ENCODE data around the gene MYO1D.
"Not testable (repeated sequence)": the region's sequence is repeated elsewhere in the genome, so short reads cannot be mapped to it uniquely, and the experiment has no call there.

The MYO1D gene

DNA sequence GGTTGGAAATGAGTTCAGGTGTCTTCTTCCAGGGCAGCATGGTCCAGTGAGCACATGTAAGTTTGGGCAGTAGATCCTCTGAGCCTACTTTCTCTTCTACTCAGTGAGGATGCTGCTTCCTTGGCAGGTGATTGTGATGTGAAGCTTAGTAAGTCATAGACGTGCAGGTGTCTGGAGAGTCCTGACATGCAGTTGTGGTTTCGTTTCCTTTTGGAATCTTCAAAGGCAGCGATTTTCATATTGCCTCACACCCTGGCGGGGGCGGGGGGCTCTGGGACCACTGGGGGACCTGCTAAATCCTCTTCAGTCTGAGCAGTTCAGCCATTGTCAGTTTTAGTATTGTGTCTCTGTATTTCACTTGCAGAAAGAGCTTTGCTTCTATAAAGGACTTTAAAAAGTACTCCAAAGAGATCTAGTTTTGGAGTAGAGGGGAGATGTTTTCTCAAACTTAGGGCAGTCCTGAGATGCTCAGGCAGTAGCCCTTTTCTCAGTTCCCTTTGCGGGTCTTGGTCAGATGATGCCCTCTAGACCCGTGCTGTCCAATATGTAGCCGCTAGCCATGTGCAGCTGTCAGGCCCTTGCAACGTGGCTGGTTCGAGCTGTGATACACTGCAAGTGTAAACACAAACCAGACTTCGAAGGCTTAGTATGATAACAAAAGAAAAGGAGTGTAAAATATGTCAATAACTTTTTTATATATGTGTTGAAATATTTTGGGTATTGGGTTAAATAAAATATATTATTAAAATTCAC is 394.2 kb downstream of the MYO1D start:
- no peak for DNase-seq

GRCh38 chr17:32481193-32481592 is 395.7 kb downstream of the MYO1D start:
- DNase-seq, result no peak

- DNase-seq, result no peak
Measured at GRCh38 chr17:32479074-32479617, 397.8 kb downstream of the MYO1D start.

GRCh38 chr17:32477220-32477619 is 399.7 kb downstream of the MYO1D start:
- no peak for DNase-seq

GRCh38 chr17:32475258-32475657 is 401.7 kb downstream of the MYO1D start:
- DNase-seq, result no peak

GRCh38 chr17:32471652-32472051 is 405.3 kb downstream of the MYO1D start:
- no peak for DNase-seq

DNA sequence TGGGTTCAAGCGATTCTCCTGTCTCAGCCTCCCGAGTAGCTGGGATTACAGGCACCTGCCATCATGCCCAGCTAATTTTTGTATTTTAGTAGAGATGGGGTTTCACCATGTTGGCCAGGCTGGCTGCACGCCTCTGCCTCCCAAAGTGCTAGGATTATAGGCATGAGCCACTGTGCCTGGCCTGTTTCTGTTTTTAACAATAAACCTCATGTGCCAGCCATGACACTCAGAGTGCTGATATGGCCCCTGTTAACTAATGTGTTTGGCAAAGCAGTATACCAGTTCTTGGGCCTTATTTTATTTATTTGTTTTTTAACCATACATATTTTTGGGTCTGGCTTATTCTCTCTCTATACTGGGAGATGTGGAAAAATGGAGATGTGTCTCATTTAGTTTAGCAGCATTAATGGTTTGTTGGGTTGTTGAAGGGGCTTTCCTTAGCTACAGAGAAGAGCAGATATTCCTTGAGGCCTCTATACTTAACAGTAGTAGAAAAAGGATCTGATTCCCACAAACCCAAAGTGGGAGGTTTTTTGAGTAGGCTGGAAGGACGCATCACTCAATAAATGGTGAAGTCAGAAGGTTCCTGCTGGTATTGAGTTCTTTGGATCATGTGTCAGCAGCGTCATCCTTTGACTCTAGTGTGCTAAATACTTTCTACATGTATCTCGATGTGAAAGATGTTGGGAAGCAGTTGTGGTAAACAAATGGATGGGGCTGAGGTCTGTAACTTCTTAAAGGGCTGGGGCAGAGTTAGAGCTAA is 406.3 kb downstream of the MYO1D start:
- DNase-seq, result no peak

- DNase-seq, result no peak
Measured at GRCh38 chr17:32467949-32468348, 409.0 kb downstream of the MYO1D start.

- DNase-seq, result no peak
Measured at GRCh38 chr17:32464374-32464773, 412.6 kb downstream of the MYO1D start.

DNA sequence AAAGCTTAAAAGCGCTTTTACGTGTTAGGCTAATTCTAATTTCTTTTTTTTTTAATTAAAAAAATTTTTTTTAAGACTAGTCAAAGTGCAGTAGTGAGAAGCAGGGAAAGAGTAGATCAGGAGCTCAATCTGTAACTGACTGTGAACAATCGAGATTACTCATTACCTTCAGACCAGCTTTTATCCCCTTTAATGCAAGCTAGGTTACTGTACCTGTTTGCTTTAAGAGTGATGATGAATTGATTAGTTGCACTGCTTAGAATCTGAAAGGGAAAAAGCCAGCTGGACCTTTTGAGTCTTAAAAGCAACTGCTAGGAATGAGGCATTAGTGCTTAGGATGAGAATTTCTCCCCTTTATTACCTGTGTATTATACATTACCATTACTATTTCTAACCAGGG is 413.6 kb downstream of the MYO1D start:
- DNase-seq, result no peak

DNA sequence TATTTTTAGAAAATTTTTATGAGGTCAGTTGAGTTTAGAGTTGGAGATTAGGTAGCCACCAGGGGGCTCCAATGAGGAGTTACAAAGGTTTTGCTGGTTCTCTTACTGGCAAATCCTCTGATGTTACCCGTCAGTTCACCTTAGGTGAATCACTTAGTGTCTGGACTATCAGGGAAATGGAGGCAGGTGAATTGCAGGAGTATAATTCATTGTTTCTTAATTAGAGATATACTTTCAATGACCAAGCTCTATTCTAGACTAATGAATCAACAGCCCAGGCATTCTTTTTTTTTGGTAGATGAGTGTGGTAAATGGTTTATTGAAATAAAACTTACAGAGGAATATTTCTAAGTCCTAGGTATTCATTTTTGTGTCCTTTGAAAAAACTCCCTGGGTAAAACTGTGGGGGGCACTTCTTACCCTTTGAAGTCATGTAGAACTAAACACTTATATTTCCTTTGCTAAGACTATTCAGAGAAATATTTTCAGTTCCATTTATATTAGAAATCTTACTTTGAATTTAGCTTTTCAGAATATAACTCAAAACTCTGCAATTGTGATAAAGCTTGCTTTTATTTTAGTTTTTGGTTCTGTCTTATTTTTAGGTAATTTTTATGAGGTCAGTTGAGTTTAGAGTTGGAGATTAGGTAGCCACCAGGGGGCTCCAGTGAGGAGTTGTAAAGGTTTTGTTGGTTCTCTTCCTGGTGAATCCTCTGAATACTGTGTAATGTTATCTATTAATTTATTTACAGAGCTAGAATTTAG is 414.9 kb downstream of the MYO1D start:
- peak; percentile 47 for DNase-seq

DNA sequence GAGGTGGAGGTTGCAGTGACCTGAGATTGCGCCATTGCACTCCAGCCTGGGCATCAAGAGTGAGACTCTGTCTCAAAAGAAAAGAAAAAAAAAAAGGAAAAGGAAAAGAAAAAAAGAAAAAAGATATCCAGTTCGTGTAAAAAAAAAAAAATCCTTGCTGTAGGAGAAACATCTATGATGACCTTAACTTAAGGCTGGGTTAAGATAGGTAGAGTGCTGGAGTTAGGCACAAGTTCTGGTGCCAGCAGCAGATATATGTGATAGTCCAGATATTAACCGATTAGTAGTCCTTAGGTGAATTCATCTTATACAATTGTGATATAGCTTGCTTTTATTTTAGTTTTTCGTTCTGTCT is 415.4 kb downstream of the MYO1D start:
- DNase-seq, result no peak

GRCh38 chr17:32460054-32460453 is 416.9 kb downstream of the MYO1D start:
- no peak for DNase-seq

- DNase-seq, result no peak
Measured at GRCh38 chr17:32458371-32458770, 418.6 kb downstream of the MYO1D start.

DNA sequence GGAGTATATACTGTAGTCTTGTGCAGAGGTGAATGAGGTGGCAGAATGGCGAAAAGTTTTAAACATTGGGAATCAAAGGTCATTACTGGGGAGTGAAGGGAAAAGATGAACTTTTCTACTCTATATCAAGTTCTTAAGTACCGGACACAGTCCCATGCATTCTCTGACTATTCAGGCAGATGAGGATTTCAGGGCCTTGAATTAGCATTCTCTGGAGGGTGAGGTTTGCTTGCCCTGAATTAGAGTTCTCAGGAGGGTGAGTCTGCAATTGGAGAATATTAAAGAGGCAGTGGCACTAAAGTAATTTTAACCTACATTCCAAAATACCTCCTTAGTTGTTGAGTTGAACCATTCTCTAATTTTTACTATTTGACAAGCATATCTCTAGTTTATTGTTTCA is 423.6 kb downstream of the MYO1D start:
- no peak for DNase-seq

DNA sequence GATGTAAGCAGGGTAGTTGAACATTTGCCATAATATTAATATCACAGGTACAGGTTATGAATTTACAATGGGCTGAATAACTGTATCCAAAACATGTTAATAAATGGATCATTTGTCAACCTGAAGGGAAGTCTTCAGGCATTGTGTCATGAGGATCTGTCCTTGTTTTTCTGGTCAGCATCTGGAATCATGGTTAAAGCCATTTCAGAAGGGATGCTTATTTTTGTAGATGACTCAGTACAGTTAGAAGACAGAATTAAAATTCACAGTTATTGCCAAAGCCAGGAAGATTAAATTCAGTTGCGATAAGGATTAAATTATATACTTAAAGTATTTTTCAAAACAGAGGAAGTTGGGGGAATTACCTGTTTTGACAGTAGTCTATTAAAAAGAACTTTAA is 424.6 kb downstream of the MYO1D start:
- DNase-seq, result no peak

- DNase-seq, result no peak
Measured at GRCh38 chr17:32451879-32452278, 425.0 kb downstream of the MYO1D start.

DNA sequence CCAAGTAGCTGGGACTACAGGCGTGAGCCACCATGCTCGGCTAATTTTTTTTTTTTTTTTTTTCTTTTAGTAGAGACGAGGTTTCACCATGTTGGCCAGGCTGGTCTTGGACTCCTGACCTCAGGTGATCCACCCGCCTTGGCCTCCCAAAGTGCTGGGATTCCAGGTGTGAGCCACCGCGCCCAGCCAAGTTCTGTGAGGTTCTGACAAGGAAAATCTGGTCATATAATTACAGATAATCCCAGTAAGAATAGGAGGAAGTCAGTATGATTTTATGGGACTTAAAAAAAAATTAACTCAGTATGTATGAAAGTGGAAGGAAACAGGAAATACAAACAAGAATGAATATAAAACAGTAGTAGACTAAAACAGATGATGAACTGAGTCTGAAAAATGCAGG is 426.5 kb downstream of the MYO1D start:
- not testable (repeated sequence) for DNase-seq

DNA sequence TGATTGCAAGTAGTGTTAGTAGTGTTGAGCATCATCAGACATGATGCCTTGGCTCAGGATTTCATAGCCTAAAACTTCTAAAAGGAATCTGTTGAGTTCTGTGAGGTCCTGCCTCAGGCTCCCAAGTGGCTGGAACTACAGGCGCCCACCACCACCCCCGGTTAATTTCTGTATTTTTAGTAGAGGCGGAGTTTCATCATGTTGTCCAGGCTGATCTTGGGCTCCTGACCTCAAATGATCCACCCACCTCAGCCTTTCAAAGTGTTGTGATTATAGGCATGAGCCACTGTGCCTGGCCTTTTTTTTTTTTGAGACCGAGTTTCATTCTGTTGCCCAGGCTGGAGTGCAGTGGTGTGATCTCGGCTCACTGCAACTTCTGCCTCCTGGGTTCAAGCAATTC is 427.0 kb downstream of the MYO1D start:
- DNase-seq, result no peak

- no peak for DNase-seq
Measured at GRCh38 chr17:32446949-32447348, 430.0 kb downstream of the MYO1D start.

GRCh38 chr17:32445971-32446370 is 431.0 kb downstream of the MYO1D start:
- DNase-seq, result no peak

DNA sequence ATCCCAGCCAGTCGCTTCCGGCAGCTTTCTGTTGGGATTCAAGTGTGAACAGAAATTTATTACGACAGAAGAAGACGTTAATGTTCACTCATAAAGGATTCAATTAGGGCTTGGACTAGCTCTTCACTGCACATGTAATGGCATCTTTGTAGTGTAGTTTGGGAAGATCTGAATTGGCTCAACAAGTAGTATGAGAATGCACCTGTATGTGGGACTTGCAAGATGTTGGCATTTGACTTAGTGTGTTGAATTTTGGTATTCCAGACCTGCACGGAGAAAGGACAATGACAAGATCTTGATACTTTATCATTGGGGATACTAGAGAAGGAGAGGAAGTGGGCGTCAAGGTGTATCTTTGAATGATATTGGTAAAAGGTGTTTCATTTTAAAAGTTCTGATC is 431.4 kb downstream of the MYO1D start:
- DNase-seq, result no peak

DNA sequence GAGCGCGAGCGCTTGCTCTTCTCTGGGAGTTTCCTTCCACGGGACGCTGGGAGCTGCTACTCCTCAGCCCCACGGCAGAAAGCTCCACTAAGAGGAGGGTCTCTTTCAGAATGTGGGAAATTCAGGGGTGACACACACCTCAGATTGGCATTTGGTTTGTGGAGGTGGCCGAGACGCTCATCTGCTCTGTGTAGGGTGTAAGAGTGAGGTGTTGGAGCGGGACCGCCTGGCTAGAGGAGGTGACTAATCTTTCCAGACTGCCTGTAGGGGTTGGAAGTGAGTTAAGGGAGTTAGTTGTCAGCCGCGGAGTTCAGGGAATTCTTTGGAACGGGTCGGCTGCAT is 431.9 kb downstream of the MYO1D start:
- DNase-seq, result no peak
